Measurements from ENCODE around the gene UGT3A1. TPM values are rescaled to one million over a fixed set of nuclear protein-coding genes. Genes with fewer than 3 reads are reported as not detected.

The UGT3A1 gene
- total RNA-seq, 4 donors from 2014 or later: not detected

DNA sequence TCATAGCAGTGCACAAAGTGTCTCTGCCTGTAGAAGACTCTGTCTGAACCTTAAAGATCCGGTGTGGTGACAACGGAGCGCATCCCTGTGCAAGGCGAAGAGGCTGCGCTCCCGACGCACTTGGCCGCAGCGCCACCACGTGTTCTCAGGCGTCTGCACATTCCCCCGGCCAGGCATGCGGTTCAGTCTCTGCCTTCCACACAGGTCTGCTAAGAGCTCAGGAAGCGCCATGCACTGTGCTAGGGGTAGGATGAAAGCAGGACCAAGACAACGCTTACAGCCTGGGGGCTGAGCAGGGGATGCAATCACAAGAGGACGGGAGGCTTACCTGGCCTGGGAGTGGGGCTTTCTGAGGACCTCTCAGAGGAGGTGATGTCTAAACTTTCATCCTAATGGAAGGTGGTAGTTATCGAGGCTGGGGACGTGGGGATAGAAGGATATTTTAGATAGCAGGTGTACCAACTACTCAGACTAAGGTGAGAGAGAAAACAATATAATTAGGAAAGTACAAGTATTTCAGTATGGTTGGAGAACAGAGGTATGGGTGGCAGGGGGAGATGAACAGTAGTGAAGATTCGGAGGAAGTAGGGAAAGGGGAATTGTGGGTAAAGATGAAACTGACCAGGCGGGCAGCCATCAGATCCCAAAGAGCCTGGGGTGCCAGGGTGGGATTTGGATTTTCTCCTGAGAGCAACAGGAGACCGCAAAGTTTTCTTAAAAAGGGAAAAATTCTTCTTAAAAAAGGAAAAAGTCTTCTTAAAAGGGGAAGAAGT lies 66.1 kb downstream of the UGT3A1 start:
- TF ChIP-seq, protein P1, sequence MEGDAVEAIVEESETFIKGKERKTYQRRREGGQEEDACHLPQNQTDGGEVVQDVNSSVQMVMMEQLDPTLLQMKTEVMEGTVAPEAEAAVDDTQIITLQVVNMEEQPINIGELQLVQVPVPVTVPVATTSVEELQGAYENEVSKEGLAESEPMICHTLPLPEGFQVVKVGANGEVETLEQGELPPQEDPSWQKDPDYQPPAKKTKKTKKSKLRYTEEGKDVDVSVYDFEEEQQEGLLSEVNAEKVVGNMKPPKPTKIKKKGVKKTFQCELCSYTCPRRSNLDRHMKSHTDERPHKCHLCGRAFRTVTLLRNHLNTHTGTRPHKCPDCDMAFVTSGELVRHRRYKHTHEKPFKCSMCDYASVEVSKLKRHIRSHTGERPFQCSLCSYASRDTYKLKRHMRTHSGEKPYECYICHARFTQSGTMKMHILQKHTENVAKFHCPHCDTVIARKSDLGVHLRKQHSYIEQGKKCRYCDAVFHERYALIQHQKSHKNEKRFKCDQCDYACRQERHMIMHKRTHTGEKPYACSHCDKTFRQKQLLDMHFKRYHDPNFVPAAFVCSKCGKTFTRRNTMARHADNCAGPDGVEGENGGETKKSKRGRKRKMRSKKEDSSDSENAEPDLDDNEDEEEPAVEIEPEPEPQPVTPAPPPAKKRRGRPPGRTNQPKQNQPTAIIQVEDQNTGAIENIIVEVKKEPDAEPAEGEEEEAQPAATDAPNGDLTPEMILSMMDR (IDR thresholded peaks at IDR 0.05): peak; percentile 44 to 76 (median 73)
- TF ChIP-seq POLR2A (IDR thresholded peaks at IDR 0.05): no peak
- intact Hi-C loops (cut with DNase I; ENCODE audit: low total_unique reads): loop anchor here (5.0 kb wide), 1 partner anchor 838 kb away; no protein-coding TSS in a partner anchor
- no peak overlapping the region for H3K27ac ChIP-seq
- H3K4me3 ChIP-seq: peak overlapping the region in 1 of 2 donors; percentile 15
- peaks cover 0 to 3% of the 10 kb centered on the region in 2 donors for H3K4me1 ChIP-seq
- peak; percentile 53 to 60 for DNase-seq
- no peaks in the 10 kb centered on the region for H3K9me3 ChIP-seq
- H3K36me3 ChIP-seq: no peaks in the 10 kb centered on the region
- H3K27me3 ChIP-seq: no peaks in the 10 kb centered on the region

DNA sequence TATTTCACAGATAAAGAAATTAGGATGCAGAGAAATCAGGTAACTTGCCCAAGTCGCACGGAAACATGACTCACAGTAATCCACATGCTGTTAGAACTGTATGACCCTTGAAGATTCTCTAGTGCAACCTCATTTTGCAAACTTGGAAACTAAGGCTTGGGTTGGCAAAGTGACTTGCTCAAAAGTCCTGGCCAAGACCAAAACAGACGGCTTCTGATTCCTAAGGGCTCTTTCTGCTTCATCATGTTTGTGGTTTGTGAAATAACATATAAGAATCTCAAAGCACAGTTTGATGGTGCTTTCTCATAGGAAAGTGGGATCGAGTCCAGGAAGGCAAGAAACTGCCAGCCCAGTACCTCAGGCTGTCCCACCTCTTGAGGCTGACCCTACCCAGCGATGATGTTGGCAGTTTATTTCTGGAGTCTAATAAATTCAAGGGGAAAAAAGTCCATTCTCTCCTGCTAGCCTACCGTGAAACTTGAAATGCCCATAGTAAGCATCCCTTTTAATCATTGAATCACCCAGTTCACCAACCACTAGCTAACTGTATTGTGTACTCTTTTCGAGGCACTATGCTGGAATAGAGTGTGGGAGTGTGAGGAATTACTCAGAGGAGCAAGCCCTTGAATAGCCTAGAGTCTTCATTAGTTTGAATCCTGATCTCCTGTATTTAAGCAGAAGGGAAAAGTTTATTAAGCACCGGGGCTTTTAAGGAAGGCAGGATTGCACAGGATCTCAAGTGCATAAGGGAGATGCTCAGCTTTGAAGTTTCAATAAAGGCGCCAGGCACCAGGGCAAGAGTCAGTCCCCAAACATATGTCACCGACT lies 66.9 kb downstream of the UGT3A1 start:
- Histone ChIP-seq H3K36me3 (no peaks in the 10 kb centered on the region), H3K27me3 (no peaks in the 10 kb centered on the region), H3K4me3 (peak overlapping the region in 1 of 2 donors; percentile 15), H3K4me1 (peaks cover 0 to 3% of the 10 kb centered on the region in 2 donors), H3K9me3 (no peaks in the 10 kb centered on the region), H3K27ac (no peak overlapping the region)
- TF ChIP-seq, protein P1 (IDR thresholded peaks at IDR 0.05): no peak
- no peak for TF ChIP-seq POLR2A (IDR thresholded peaks at IDR 0.05)
- intact Hi-C loops (cut with DNase I; ENCODE audit: low total_unique reads): no loop called here
- DNase-seq: no peak

DNA sequence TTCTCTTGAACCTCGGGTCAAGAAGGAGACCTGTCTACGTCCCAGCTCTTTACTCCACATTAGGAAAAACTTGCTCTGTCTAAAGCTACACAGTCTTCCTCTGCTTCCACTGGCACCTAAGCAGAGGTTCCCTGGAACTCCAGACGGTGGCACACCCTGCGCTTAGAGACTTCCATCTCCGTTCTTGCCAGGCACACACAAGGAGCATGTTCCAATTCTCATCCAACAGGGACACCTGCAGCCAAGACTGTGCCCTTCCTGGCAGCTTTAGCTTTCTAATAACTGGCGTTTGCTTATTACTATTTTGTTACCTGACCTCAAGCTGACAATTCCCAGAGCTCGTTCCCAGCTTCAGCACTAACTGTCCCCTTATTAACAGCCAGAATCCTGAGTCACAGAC lies 68.7 kb downstream of the UGT3A1 start:
- Histone ChIP-seq H3K27me3 (no peaks in the 10 kb centered on the region), H3K27ac (no peak overlapping the region), H3K36me3 (no peaks in the 10 kb centered on the region), H3K4me1 (peaks cover 0 to 3% of the 10 kb centered on the region in 2 donors), H3K4me3 (no peak overlapping the region), H3K9me3 (no peaks in the 10 kb centered on the region)
- intact Hi-C loops (cut with DNase I; ENCODE audit: low total_unique reads): no loop called here
- no peak for DNase-seq
- TF ChIP-seq, protein P1 (IDR thresholded peaks at IDR 0.05): no peak
- TF ChIP-seq POLR2A (IDR thresholded peaks at IDR 0.05): no peak

DNA sequence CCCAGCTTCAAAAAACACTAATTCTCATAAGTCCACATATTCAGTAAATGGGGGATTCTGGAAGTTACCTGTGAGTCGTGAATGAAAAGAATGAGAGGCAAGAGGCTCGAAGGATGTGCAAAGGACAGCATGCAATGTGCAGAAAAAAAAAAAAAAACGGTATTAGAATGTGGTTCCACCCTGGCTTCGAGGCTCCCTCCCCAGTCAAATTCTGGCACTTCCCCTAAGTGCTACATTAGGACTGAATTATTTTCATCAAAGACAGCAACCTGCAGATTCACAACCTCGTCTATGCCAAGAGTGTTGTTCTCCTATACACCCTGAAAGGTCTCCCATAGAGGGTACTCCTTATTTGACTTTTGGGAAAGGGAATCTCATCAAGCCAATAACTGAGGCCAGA lies 69.3 kb downstream of the UGT3A1 start:
- Histone ChIP-seq H3K9me3 (no peaks in the 10 kb centered on the region), H3K4me1 (peaks cover 0 to 3% of the 10 kb centered on the region in 2 donors), H3K27me3 (no peaks in the 10 kb centered on the region), H3K36me3 (no peaks in the 10 kb centered on the region), H3K27ac (no peak overlapping the region), H3K4me3 (no peak overlapping the region)
- TF ChIP-seq, protein P1 (IDR thresholded peaks at IDR 0.05): no peak
- no peak for TF ChIP-seq POLR2A (IDR thresholded peaks at IDR 0.05)
- no peak for DNase-seq
- intact Hi-C loops (cut with DNase I; ENCODE audit: low total_unique reads): no loop called here

DNA sequence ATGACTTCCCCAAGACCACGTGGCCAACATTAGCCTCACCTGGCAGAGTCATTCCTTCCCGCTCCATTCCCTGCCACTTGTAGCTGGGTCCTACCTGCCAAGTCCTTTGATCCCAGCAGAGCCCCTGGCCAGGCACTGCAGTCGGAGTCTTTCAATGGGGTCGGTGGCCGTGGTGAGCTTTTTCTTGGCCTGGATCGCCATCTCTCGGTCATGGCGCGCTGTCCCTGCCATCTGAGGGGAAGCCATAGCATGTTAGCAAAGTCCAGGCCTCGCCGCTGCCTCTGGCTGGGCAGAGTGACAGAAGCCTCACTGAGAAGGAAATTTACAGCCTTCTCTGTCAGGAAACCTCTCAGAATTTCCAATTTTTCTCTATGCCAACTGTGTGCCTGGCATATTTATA lies 70.3 kb downstream of the UGT3A1 start:
- Histone ChIP-seq H3K4me3 (no peak overlapping the region), H3K27me3 (no peaks in the 10 kb centered on the region), H3K27ac (no peak overlapping the region), H3K9me3 (no peaks in the 10 kb centered on the region), H3K4me1 (peaks cover 0 to 3% of the 10 kb centered on the region in 2 donors), H3K36me3 (no peaks in the 10 kb centered on the region)
- DNase-seq: no peak
- intact Hi-C loops (cut with DNase I; ENCODE audit: low total_unique reads): no loop called here
- TF ChIP-seq, protein P1 (IDR thresholded peaks at IDR 0.05): no peak
- TF ChIP-seq POLR2A (IDR thresholded peaks at IDR 0.05): no peak

Measured in uterus (tissue), 4 donors.